HEK293T (cell line): ENCODE results near the gene PTPN2.

Experiments used
- BHLHE40 ChIP-seq: fragments of 450-650 bp; IDR thresholded peaks from 2 replicates; pipeline ENCODE4 v1.6.1; 2016; ENCODE audit warnings: mild to moderate bottlenecking, moderate library complexity, borderline replicate concordance
- ELF4 ChIP-seq: fragments of 450-650 bp; IDR thresholded peaks from 2 replicates; pipeline ENCODE4 v1.6.1; 2017; ENCODE audit warnings: antibody characterized with exemption
- FOXA1 ChIP-seq: fragments of 450-650 bp; IDR thresholded peaks from 2 replicates; pipeline ENCODE4 v1.6.1; 2016; ENCODE audit warnings: mild to moderate bottlenecking
- FOXM1 ChIP-seq: fragments of 450-650 bp; IDR thresholded peaks from 2 replicates; pipeline ENCODE4 v1.6.1; 2017; ENCODE audit warnings: mild to moderate bottlenecking, borderline replicate concordance

DNA sequence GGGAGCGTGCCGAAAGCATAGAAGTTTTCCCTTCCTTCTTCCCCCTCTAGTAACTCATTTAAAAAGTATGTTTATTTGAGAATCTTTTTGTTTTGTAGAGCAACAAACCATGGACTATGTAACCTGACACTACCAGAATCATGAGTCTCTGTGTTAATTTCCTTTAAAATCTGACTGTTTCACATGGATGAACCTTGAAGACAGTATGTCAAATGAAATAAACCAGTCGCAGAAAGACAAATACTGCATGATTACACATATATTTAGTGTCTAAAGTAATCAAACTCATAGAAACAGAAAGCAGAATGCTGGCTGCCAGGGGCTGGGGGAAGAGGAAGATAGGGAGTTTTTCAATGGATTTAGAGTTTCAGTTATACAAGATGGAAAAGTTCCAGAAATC, 32.3 kb downstream of the PTPN2 start:
- TF ChIP-seq ELF4 (no peak), FOXA1 (no peak), FOXM1 (no peak), BHLHE40 (no peak)
